HG03354 (cell line): ENCODE measurements around the gene ADAM8.

Source experiments
- ATAC-seq: cut with Tn5 transposase; IDR thresholded peaks from one replicate; pipeline ENCODE4 v1.9.1; 2021; ENCODE audit warnings: mild to moderate bottlenecking; ENCODE audit not compliant: unreplicated experiment, poor library complexity, severe bottlenecking

ADAM8 gene

GRCh38 chr10:133309720-133310398 lies 33.2 kb upstream of the ADAM8 start:
- no peak for ATAC-seq

- ATAC-seq, result peak; percentile 77
Observed at GRCh38 chr10:133309100-133309719, 32.5 kb upstream of the ADAM8 start.

- ATAC-seq, result peak; percentile 81
Observed at GRCh38 chr10:133308421-133309099, 31.9 kb upstream of the ADAM8 start, which contains the start of the genes TUBGCP2 and ZNF511. TUBGCP2 (minus strand) TSS chr10:133308872; CDS start chr10:133302941, 5,931 bp downstream. ZNF511 (plus strand) TSS chr10:133308914; CDS start chr10:133308944, 30 bp downstream.

GRCh38 chr10:133307776-133308420 lies 31.2 kb upstream of the ADAM8 start:
- ATAC-seq, result peak; percentile 60

- ATAC-seq, result no peak
Observed at GRCh38 chr10:133306941-133307379, 30.3 kb upstream of the ADAM8 start.

GRCh38 chr10:133306097-133306476 lies 29.4 kb upstream of the ADAM8 start:
- ATAC-seq, result no peak

GRCh38 chr10:133303206-133303605 lies 26.5 kb upstream of the ADAM8 start:
- ATAC-seq, result no peak

- ATAC-seq, result no peak
Observed at GRCh38 chr10:133302230-133302629, 25.6 kb upstream of the ADAM8 start.

GRCh38 chr10:133299738-133300137 lies 23.1 kb upstream of the ADAM8 start:
- ATAC-seq, result no peak

GRCh38 chr10:133299224-133299623 lies 22.6 kb upstream of the ADAM8 start:
- no peak for ATAC-seq

GRCh38 chr10:133298466-133298865 lies 21.8 kb upstream of the ADAM8 start:
- no peak for ATAC-seq

GRCh38 chr10:133297504-133297903 lies 20.8 kb upstream of the ADAM8 start:
- ATAC-seq, result no peak

GRCh38 chr10:133295426-133296320 lies 19.0 kb upstream of the ADAM8 start:
- no peak for ATAC-seq

- ATAC-seq, result no peak
Observed at GRCh38 chr10:133294189-133294588, 17.5 kb upstream of the ADAM8 start.

- ATAC-seq, result no peak
Observed at GRCh38 chr10:133293810-133294119, 17.1 kb upstream of the ADAM8 start.

GRCh38 chr10:133292919-133293809 lies 16.5 kb upstream of the ADAM8 start:
- no peak for ATAC-seq

GRCh38 chr10:133289761-133290160 lies 13.1 kb upstream of the ADAM8 start:
- no peak for ATAC-seq

GRCh38 chr10:133287832-133288500 lies 11.3 kb upstream of the ADAM8 start:
- no peak for ATAC-seq
